ENCODE results near the gene PRR30.
"Not testable (repeated sequence)": the region's sequence is repeated elsewhere in the genome, so short reads cannot be mapped to it uniquely, and the experiment has no call there.

PRR30 gene

DNA sequence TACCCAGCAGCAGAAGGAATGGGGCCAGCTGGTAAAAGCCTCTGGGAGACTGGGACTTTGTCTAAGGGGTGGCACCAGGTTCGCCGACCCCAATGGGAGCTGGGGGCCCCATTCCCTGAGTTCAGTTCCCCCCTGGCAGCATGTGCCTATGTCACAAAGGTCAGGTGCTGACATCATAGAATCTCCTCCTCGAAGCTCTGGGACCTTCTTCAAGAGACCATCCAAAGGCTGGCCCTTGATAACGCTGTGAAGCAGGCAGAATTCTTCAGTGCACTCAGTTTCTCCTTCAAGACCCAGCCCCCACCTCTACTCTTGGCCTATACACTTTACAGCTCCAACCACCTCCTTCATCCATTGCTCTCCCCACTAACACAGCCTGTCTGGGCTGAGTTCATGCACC lies at the start of gene PRR30:
Gene PRR30 (minus strand): TSS at position 101 of the 400 bp plus-strand sequence. CDS start 1,081 bp downstream, outside the sequence.
- DNase-seq (ENCODE audit: low read depth in 2 of 3, low spot score in 2 of 3) = no peak

DNA sequence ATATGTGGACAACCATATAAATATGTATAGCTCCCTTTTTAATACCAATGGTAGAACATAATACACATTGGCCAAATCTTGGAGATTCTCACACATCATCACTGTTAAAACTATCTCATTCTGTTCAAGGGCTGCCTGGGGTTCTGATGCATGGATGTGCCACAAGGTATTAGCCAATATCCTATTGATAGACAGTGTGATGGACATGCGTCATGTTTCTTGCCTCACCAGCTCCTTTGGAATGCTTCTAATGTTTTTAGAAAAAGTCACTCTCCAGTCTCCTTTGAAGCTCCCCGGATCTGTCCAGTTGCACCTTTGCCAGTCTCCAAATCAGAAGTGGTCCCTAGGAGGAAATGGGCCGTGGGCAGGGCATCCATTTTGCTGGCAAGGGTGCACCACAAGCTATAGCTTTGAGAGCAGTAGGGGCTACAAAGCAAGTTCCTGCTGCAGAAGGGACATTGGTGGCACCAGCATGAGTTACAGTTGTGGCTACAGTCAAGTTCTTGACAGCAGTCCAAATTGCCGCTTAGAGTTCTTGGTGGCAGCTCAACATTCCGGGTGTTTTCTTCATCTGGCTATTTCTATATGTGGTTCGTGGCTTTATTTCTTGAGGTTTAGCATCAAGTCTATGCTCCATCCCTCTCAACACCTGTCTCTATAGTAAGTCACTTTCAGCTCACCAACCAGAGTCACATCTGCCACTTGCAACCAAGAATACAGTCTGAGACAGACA lies 47.6 kb upstream of the PRR30 start:
- DNase-seq (ENCODE audit: low read depth in 2 of 3, low spot score in 2 of 3) = no peak

DNA sequence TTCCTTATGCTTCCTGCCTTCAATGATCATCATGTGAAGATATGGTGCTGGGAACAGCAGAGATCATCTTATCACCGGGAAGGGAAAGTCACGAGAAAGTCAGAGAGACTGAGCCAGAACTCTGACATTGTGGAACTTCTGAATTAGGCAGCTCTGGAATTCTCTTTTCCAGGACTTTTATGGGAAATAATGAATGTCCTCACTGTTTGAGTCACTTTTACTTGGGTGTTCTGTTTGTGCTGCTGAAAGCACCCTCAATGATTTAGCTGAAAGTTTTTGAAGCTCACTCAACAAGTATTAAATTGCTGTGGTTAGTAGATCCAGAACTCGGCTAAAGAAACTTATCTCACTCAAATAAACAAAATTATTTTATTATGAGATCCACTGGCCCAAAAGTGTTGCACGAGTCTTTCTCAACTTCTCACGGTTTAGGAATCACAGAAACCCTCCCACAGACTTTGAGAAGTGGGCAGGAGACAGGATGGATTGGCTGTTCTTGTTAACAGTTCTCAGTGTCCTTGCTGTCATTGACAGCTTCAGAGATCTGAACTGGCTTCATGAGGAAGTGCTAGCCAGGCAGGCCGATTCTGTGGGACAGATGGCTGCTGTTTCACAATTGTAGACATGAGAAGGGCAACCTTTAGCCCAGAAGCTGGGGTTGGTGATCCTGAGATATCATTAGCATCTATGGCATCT lies 46.3 kb upstream of the PRR30 start:
- DNase-seq (ENCODE audit: low read depth in 2 of 3, low spot score in 2 of 3) = no peak

DNA sequence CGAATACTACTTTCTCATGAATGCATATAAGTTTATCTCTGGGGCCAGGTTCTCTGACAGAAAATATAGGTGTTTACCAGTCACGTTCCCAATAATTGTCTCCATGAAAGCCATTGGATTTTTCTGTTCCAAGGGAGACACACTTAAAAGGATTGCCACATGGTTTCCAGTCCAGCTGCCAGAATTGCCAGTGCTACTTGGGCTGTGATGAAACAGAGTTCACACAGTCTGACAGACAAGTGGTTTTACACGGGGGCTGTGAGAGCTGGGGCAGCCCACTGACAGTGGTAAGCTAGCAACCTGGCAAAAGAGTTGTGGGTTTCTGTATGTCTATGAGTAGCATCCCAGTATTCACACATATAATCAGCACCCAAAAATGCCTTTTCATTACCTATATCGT lies 44.9 kb upstream of the PRR30 start:
- no peak for DNase-seq (ENCODE audit: low read depth in 2 of 3, low spot score in 2 of 3)

DNA sequence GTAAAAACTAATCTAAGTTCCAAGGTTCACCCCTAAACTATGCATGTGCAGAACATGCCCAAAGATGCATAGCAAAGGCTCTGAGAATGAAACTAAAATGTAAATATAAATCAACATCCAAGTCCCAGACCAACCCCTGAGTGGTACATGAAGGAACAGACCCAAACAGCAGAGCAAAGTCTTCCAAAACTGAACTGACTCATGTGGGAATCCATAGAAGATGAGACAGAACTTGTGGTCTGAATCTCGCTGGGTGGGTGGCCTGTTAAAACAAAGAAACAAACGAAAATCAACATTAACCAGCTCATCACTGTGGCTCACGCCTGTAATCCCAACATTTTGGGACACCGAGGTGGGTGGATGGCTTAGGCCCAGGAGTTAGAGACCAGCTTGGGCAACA lies 43.1 kb upstream of the PRR30 start:
- no peak for DNase-seq (ENCODE audit: low read depth in 2 of 3, low spot score in 2 of 3)

DNA sequence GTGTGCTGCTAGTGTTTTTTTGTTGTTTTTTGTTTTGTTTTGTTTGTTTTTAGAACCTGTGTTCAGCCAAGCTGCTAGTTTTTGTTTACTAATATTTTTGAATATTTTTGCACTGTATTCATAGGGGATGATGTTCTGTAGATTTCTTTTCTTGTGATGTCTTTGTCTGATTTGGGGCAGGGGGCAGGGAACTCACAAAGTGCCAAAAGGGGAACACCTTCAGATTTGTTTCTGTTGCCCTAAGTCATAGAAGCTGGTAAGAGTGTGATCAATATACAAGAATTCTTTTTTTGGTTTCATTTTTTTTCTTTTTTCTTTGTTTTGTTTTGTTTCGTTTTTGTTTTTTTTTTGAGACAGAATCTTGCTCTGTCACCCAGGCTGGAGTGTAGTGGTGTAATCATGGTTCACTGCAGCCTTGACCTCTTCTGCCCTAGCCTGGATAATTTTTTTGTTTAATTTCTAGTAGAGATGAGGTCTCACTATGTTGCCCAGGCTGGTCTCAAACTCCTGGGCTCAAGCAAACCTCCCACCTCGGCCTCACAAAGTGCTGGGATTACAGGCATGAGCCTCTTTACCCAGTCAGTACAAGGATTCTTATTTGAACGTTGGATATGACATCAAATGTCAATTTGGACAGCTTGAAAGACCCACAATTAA lies 40.3 kb upstream of the PRR30 start:
- no peak for DNase-seq (ENCODE audit: low read depth in 2 of 3, low spot score in 2 of 3)

DNA sequence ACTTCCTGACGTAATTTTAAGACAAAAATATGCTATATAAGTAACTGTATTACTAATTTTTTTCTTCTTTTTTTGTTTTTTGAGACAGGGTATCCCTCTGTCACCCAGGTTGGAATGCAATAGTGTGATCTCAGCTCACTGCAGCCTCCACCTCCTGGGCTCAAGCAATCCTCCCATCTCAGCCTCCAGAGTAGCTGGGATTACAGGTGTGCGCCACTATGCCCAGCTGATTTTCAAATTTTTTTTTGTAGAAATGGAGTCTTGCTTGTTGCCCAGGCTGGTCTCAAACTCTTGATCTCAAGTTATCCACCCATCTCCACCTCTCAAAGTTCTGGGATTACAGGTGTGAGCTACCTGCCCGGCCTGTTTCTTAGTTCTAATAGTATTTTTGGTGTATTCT lies 39.3 kb upstream of the PRR30 start:
- no peak for DNase-seq (ENCODE audit: low read depth in 2 of 3, low spot score in 2 of 3)

DNA sequence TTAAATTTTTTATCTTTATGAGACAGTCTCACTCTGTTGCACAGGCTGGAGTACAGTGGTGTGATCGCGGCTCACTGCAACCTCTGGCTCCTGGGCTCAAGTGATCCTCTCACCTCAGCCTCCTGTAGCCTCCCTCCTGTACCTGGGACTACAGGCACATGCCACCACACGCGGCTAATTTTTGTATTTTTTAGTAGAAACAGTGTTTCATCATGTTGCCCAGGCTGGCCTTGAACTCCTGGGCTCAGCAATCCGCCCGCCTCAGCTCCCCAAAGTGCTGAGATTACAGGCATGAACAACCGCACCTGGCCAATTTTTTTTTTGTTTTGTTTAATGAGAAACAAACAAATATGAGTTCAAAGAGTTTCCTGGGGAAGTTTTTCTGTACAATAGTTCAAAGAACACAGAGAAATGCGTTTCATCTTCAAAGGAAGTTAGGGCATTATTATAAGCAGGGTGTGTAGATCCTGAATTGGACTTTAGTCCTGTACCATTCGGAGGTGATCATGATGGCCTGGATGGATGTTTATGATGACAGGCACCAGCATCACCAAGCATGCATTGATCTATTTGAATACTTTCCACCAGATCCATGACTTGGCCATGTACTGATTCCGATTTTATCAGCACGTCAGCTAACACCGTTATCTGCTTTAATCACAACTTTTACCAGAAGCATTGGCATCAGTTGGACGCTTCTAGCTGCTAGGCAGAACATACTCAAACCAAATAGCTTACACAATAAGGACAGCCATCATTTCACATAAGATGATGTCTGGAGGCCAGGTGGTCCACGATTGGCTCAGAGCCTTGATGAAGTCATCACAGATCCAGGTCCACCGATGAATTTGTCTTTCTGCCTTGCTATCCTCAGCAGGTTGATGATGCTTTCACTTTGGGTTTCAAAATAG lies 38.5 kb upstream of the PRR30 start:
- DNase-seq (ENCODE audit: low read depth in 2 of 3, low spot score in 2 of 3) = no peak

DNA sequence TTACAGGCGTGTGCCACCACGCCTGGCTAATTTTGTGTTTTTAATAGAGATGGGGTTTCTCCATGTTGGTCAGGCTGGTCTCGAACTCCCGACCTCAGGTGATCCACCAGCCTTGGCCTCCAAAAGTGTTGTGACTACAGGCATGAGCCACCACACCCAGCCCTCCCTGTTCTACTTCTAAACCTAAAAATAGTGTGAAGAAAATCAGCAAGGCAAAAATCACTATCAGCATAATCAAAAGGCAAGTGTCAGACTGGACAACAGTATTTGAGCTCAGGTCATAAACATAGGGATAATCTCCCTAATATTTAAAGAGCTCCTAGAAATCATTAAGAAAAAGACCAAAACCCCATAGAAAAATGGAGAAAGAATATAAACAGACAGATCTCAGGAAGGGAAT lies 36.6 kb upstream of the PRR30 start:
- not testable (repeated sequence) for DNase-seq (ENCODE audit: low read depth in 2 of 3, low spot score in 2 of 3)

DNA sequence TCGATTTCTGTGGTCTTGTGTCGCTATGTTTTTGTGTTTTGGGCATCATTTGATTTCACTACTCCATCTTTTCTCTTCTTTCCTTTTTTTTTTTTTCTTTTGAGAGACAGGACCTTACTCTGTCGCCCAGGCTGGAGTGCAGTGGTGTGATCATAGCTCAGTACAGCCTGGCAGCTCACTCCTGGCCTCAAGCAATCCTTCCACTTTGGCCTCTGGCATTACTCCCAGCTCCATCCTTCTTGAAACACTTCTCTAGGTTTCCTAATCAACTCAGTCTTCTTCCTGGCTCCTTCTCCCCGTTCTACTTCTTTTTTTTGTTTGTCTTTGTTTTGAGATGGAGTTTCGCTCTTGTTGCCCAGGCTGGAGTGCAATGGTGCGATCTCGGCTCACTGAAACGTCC lies 36.1 kb upstream of the PRR30 start:
- no peak for DNase-seq (ENCODE audit: low read depth in 2 of 3, low spot score in 2 of 3)

DNA sequence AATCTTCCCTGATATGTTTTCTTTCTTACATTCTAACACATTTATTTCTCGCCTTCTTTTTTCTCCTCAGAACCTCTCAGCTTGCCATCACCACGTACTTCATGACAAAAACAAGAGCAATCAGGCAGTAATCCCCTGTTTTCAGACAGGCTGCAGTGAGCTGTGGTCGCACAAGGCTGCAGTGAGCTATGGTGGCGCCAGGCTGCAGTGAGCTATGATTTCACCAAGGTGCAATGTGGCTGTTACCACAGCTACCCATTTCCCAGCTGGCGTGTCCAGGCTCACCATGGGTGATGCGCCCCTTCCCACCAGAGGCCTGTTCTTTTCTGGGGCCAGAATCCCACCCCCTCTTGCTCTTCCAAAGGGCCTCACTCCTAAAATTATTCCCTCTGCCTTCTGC lies 35.4 kb upstream of the PRR30 start:
- DNase-seq (ENCODE audit: low read depth in 2 of 3, low spot score in 2 of 3) = no peak

DNA sequence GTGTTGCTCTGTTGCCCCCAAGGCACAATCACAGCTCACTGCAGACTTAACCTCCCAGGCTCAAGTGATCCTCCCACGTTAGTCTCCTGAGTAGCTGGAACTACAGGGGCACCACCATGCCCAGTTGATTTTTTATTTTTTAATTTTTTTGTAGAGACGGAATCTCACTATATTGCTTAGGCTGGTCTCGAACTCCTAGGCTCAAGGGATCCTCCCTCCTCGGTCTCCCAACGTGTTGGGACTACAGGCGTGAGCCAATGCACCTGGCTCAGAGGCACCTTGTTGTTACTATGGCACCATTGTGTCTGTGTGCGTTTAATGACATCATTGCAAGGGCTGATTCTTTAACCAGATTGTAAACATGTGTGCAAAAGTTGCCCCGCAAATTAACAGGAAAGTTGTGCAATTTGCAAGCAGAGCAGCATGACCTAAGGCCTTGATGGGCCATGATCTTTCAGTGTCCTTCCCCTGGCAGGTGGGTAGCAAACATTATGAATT lies 32.2 kb upstream of the PRR30 start:
- DNase-seq (ENCODE audit: low read depth in 2 of 3, low spot score in 2 of 3) = no peak

DNA sequence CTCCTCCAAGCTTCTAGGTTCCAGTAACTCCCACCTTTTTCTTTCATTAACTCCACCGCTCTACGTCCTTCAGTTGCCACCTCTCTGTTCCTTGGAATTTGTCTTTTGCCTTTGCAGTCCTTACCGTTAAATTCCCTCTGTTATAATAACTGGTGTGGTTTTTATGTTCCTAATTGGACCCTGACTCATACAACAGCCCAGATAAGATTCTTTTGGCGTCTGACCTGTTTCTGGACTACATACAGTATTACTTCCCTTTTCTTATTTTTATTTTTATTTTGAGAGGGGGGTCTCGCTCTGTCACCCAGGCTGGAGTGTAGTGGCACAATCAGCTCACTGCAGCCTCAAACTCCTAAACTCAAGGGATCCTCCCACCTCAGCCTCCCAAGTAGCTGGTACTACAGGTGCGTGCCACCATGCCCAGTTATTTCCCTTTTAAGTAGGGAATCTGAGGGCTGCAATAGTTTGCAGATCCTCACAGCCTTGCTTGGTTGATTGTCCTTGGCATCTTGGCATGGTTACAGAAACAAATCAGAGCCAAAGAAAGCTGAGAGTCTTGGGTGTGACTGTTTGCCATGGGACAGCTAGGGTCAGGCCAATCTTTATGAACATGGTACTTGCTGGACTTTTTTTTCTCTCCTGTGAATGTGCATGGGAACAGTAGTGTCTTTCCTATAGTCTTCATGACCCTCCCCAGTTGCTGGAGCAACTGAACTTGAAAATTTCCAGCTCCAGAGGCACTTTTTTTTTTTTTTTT lies 31.5 kb upstream of the PRR30 start:
- no peak for DNase-seq (ENCODE audit: low read depth in 2 of 3, low spot score in 2 of 3)

DNA sequence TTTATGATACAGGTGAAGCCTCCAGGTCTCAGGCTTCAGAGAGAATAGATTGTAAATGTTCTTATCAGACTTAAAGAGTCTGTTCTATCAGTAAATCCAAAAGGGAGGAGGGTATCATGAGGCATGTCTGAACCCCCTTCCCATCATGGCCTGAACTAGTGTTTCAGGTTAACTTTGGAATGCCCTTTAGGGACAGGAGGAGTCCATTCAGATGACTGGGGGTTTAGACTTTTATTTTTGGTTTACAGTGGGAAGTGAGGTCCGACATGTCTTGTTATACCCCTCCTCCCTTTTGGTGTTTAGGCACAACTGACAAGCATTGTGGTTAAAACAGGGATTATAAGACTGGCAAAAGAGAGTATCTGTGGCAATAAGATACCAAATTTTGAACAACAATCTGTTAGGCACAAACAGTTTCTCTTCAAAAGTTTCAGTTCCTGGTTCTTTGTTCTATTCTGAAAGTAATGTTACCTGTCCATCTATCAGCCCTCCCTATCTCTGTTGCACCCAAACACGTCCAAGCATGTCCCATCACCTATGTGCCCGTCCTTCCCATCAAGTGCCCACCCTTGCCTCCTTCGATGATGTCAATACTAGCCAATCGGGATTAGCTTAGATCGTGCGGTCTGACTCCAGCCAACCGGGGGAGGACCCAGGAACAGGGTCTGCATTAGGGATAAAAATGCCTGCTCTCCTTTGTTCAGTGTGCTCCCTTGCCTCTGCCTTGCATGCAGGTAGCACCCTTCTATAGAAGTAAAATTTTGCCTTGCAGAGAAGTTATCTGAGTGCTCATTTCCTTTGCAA lies 26.0 kb upstream of the PRR30 start:
- DNase-seq (ENCODE audit: low read depth in 2 of 3, low spot score in 2 of 3) = no peak

DNA sequence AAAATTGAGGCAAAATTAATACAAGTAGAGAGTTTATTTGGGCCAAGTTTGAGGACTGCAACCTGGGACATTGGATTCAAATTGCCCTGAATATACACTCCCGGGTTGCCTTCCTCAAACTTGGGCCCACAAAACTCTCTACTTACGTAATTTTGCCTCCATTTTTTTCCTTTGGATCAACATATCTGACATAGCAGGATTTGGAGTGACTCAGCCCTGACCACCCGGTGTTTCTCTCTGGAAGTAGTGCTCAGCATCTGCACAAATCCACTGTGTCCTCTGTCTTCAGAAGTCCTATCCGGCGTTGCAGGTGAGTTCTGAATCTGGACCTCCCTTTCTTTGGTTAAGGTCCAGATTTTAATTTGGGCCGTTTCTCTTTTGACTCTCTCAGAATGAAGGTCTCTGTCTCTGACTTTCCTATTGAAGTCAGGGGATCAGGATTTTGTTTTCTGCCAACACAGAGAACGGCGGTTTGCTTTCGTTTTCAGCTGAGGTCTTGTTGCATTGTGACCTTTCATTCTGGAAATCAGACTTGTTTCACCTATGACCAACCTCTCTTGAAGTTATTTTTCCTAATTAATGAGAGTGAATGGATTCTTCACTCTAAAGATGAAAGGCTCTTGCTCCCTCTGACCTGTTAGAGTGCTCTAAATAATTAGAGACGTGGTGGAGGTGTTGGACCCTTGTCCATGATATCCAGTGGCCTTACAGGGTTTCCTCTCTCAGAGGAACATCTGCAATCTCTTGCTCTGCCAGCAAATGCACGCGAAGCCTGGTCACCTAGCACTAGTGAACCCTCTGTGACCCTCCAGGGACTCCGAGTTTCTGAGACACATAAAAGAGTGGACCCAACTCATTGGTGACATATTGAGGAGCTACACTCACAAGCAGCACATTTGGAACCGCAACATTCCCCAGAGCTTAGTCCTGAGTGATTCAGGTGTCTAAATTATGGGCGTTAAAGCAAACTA lies 23.2 kb upstream of the PRR30 start:
- no peak for DNase-seq (ENCODE audit: low read depth in 2 of 3, low spot score in 2 of 3)

DNA sequence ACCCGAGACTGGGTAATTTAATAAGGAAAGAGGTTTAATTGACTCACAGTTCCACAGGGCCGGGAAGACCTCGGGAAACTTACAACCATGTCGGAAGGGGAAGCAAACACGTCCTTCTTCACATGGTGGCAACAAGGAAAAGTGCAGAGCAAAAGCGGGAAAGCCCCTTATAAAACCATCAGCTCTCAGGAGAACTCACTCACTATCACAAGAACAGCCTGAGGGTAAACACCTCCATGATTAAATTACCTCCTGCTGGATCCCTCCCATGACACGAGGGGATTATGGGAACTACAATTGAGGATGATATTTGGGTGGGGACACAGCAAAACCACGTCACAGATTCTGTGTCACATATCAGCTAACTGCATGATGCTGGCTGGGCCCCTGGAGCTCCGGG lies 21.0 kb upstream of the PRR30 start:
- DNase-seq (ENCODE audit: low read depth in 2 of 3, low spot score in 2 of 3) = no peak

DNA sequence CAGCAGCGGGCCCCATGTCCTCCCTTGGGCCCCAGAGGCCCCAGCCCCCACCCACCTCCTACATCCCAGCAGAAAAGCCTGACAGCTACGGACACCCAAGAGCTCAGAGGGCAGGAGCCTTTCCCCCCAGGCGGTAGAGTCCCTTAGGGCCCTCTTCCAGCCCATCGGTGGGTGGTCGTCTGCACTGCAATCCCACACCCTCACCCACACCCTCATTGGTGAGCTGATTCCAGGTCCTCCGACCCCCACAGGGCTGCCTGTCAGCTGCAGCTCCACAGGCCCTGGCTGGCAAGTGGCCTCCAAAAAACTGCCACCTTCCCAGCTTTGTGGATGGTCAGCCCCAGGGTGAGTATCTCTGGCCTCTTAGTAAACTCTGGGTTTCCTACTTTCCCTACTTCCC lies 20.1 kb upstream of the PRR30 start:
- no peak for DNase-seq (ENCODE audit: low read depth in 2 of 3, low spot score in 2 of 3)

DNA sequence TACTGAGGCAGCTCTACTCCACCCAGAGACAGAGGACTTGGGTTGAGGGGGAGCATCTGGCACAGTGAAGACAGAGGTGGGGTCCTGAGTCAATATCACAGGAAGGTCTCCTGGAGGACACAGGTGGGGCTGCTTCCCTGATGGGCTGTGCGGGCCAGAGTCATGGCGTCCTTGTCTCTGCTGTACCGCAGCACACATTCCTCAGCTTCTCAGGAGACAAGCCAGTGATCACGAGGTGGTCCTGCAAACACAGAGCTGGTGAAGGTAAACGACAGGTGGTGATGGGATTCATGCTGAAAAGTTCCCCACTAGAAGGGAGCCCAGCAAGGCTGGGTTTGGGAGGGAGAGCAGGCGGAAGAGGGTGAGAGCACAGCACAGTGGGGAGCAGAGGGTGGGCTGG lies 19.3 kb upstream of the PRR30 start:
- DNase-seq (ENCODE audit: low read depth in 2 of 3, low spot score in 2 of 3) = no peak

Data from activated CD8-positive, alpha-beta memory T cell treated with anti-CD3 and anti-CD28 coated beads for 48 hours (primary cell).